Measurements from ENCODE around the gene SEC63.

GRCh38 chr6:107820338-107821261, 137.4 kb downstream of the SEC63 start:
- TF ChIP-seq EP300 (IDR thresholded peaks at IDR 0.05) (no peak), CTCF (IDR thresholded peaks at IDR 0.05) (no peak), POLR2A (IDR thresholded peaks at IDR 0.05) (no peak)

All from stomach (tissue), 4 donors.